Hematopoietic multipotent progenitor cell treated with erythropoietin and hydrocortisone succinate and interleukin-3 and kit ligand, for 8 days (in vitro differentiated cells): ENCODE measurements around the gene RFTN1.
A peak's percentile ranks its signal among the peaks of the same experiment; 100 is the strongest.

Experiments
- DNase-seq: peaks from one replicate; pipeline ENCODE4 v3.0.0-alpha.2; 2015

The RFTN1 gene, protein sequence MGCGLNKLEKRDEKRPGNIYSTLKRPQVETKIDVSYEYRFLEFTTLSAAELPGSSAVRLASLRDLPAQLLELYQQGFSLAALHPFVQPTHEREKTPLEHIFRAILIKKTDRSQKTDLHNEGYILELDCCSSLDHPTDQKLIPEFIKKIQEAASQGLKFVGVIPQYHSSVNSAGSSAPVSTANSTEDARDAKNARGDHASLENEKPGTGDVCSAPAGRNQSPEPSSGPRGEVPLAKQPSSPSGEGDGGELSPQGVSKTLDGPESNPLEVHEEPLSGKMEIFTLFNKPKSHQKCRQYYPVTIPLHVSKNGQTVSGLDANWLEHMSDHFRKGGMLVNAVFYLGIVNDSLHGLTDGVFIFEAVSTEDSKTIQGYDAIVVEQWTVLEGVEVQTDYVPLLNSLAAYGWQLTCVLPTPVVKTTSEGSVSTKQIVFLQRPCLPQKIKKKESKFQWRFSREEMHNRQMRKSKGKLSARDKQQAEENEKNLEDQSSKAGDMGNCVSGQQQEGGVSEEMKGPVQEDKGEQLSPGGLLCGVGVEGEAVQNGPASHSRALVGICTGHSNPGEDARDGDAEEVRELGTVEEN

DNA sequence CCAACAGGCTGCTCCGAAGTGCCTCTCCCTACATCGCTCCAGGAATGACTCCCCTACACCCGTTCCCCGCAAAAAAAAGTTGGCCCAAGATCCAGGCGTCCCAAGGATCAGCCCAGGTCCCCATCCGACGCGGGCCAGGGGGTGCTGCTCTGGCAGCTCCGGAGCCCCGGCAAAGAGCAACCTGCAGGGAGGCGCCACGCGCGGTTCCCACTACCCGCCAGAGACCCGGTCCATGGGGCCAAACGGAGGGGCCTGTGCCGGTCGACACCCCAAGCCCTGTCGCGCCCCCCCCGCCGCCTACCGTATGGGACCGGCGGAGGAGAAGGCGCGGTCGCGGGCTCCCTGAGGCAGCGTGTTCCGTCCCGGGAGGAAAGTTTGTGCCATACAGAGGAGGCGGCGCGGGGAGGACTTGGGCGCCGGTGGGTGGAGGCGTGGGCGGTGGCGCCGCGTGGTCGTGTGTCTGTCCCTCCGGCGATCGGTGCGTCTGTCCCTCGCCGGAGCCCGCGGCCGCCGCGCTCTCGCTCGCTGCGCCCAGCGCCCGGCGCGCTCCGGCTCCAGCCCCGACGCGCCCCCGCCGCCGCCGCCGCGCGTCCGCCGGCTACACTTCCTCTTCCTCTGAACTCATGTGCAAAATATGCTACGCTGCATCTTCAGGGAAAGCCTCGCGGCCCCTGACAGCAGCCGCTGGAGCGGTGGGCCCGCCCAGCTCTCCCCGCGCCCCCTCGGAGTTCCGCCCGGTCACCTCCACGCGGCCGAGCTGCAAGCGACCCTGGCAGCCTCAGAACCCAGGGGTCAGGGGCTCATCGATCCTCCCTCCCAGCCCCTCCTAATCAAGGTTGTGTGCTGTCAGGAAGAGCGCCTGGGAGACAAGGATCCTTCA, at the start of gene RFTN1:
Gene RFTN1 (minus strand): TSS at position 559 of the 880 bp plus-strand sequence. CDS start 19,830 bp downstream, outside the sequence.
- peak; percentile 40 for DNase-seq

DNA sequence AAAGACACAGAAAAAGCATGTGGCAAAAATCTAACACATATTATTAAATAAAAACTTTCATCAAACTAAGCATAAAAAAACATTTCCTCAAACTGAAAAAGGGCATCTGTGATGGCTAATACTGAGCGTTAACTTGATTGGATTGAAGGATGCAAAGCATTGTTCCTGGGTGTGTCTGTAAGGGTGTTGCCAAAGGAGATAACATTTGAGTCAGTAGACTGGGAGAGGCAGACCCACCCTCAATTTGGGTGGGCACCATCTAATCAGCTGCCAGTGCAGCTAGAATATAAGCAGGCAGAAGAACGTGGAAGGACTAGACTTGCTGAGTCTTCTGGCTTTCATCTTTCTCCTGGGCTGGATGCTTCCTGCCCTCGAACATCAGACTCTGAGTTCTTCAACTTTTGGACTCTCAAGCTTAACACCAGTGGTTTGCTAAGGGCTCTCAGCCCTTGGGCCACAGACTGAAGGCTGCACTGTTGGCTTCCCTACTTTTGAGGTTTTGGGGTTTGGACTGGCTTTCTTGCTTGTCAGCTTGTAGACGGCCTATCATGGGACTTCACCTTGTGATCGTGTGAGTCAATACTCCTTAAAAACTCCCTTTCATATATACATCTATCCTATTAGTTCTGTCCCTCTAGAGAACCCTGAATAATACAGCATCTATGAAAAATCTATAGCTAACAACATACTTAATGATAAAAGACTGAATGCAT, 46.3 kb upstream of the RFTN1 start:
- peak; percentile 60 for DNase-seq

DNA sequence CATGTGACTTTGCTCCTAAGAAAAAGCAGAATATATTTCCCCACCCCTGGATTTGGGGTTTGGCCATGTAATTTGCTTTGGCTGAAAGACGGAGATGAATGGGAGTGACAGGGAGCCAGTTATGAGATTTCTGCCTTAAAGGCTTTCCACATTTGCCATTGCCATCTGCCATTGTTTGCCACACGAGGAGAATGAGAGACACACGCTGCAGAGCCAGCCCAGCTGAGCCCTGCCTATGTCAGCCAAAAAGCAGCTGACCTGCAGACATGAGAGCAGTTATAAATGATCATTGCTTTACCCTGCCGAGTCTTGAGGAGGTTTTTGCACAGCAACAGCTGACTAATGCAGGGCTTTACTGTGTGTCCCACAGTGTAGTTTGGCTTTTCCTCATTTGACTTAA, 40.6 kb upstream of the RFTN1 start:
- DNase-seq, result no peak

DNA sequence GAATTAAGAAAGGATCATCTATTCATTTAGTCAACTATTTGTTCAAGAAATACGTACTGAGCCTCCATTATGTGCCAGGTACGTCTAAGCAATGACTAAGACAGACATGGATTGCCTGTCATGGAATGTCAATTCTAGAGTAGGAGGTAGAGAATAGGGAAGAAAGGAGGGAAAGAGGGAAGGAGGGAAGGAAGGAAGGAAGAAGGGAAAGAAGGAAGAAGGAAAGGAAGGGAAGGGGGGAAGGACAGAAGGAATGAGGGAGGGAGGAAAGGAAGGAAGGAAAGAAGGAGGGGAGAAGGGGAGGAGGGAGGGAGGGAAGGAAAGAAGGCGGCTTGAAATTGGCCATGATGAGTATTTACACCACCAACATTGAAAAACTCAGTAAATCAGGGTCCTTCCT, 39.3 kb upstream of the RFTN1 start:
- DNase-seq, result no peak

DNA sequence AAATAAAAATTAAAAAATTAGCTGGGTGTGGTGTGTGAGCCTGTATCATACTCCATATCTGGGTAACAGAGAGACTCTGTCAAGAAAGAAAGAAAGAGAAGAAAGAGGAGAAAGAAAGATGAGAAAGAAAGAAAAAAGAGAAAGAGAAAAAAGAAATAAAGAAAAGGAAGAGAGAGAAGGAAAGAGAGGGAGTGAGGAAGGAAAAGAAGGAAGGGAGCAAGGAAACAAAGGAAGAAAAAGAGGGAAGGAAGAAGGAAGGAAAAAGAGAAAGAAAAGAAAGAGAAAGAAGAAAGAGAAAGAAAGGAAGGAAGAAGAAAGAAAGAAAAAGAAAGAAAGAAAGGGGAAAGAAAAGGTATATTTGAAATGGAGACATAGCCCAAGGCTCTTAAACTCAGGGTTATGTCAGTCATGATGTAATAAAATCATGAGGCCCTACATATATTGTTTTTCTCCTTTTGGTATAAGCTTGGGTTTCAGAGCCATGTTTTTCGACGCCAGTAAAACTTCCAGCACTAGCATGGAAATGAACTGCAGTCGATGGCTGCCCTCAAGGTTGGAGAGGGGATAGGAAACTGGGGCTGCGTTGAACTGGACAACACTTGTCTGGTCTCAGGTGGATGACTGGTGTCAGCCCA, 38.0 kb upstream of the RFTN1 start:
- no peak for DNase-seq

DNA sequence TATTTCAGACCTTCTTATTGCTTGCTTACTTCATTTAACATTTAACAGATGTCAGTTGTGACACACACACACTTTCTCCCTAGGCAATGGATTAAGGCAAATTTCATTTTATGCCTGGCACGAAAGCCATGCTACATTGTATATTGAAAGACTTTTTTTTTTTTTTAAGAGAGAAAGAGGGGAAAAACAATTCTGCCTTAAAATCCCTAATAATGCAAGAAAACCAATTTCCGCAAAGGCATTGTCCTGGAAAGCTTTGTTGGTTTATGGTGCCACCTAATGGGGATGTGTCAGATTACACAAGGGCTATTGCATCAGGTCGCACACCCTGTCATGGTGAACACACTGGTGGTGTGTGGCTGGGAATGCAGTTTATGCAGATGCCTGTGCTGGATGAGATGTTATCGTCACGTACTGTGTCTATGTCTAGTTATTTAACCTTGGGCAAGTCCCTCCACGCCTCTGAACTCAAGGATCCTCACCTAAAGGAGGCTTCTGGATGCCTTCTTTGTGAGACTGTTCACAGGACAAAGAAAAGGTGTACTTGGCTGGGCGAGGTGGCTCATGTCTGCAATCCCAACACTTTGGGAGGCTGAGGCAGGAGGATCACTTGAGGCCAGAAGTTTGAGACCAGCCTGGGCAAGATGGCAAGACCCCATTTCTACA, 37.3 kb upstream of the RFTN1 start:
- peak; percentile 93 for DNase-seq

DNA sequence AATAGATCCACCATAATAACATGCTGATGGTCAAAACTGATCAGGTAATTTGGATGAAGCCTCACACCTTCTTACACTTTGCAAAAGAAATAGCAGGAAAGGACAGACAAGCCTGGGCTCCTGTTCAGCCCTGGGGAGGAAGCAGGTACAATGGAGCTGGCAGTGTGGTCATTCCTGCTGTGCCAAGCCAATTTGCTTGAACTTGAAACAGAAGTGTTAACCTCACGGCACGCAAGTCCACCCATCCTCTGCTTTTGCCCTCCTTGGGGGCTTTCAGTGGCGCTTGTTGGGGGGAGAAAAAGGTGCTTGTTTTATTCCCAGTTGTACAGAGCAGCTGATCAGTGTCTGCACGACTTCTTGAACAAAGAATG, 36.8 kb upstream of the RFTN1 start:
- DNase-seq, result no peak

DNA sequence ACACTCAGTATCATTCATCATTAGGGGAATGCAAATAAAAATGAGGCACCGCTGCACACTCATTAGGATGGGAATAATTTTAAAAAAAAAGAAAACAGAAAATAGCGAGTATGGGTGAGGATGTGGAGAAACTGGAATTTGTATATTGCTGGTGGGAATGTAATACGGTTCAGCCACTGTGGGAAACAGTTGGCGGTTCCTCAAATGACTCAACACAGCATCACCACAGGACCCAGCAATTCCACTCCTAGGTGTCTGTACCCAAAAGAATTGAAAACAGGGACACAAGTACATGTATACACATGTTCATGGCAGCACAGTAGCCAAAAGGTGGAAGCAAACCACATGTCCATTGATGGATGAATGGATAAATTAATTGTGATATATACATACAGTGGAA, 35.2 kb upstream of the RFTN1 start:
- no peak for DNase-seq

DNA sequence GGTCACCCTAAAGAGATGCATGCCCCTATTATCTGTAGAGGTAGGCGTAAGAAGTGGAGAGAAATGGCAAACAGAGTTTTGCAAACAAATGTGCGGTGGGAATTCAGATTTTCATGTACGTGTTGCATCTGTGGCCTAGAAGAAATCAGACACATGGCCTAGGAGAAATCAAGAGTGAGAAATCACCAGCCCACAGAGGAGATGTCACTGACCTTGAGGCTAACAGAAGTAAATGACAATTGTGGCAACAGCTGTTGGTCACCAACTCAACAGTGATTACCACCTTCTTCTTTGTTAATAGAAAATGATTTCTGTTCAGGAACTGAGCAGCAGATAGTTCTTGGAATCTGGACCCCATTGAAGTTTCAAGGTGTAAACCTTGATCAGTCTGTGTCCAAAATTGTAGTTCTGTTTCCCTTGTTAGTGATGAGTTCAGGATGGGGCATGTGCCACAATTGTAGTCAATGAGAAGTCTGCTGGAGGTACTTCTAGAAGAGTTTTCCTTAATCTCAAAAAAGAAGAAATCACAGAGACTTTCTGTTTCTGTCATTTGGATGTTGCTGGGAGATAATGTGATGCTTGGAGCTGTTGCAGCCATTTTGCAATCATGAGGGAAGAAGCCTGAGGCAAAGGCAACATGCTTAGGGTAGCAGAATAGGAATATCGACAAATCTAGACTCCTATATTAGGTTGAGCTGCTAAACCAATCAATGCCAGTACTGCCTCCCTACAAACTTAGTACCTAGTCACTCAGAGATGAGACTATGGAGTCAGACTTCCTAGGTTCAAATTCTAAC, 34.3 kb upstream of the RFTN1 start:
- no peak for DNase-seq

DNA sequence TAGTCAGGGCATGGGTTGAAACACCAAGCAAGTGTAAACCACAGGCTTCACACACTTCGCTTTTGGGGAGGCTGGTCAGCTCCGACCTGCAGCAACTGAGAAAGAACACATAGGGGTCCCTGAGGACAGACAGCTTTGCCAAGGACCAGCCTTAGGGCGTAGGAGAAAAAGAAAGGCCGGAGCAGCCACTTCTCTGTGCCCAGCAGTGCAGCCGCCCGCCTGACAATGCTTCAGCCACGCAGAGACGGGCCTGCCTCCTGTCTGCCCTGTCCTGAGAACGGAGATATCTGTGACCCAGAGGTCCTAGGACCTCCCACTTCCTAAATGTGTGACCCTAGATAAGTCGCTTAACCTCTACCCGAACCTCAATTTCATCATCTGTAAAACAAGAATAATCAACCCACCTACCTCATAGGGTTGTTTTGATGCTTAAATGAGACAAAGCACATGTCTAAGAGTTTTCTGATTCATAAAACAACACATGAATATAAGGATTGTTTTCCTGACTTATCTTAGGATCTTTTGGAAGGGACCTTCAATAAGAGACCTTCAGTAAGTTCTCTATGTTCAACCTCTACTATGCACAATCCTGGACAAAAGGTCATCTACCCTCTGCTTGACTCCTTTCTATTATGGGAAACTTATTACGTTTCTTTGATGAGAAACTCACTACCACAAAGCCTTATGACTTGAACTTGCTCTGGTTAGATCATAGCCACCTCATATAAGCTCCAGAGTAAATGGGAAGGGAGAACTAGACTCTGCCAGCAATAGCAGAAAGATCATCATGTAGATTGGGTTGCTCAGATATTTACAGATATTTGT, 32.9 kb upstream of the RFTN1 start:
- DNase-seq, result peak; percentile 89

DNA sequence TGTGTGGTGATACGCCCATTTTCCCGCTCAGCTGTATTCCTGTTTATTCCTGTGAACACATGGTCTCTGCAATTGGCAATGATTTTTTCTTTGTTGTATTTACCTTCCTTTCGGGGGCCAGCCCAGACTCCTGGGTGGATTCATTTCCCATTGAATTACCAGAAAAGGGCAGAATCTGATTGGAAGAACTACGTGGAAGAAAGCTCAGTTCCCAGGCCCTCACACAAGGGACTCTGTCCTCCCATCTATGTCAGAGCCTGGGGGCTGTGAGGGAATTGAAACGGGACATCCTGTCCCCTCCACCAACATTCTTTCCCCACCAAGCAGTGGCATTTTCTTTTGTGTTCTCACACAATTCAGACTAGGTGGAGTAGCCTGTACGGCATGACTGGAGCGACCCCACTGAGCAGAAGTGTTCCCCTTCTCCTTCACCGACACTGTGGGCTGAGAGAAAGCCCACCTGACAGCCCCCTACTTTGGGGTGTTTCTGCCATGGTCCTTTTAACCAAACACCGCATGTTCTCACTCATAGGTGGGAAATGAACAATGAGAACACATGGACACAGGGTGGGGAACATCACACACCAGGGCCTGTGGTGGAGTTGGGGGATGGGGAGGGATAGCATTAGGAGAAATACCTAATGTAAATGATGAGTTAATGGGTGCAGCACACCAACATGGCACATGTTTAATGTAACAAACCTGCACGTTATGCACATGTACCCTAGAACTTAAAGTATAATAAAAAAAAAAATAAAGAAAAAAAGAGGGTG, 32.1 kb upstream of the RFTN1 start:
- DNase-seq, result no peak

DNA sequence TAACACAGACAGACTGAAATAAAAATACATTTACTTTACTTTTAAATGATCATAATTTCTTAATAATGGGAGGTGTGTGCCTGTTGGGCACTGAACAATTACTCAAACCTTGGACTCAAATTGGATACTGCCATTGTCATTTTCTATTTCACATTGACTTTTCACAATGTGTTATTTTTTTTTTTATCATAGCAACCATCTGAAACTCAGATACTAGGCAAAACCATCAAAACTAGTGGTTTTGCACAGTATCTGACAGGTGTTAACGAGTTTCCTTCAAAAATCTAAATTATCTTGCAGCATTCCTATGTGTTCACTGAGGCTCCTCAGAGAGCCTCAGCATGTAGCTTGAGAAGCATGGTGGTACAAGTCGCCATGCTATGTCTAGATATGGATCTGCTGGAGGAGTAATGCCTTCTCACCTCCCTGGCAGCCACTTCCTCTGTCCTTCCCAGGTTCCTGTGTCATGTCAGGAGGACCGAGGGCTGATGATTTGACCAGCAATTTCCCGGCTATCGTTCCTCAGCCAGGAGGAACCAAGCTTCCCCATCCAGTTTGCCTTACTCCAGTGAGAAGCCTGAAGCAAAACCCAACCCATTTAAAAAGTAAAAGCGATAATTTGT, 29.9 kb upstream of the RFTN1 start:
- no peak for DNase-seq

DNA sequence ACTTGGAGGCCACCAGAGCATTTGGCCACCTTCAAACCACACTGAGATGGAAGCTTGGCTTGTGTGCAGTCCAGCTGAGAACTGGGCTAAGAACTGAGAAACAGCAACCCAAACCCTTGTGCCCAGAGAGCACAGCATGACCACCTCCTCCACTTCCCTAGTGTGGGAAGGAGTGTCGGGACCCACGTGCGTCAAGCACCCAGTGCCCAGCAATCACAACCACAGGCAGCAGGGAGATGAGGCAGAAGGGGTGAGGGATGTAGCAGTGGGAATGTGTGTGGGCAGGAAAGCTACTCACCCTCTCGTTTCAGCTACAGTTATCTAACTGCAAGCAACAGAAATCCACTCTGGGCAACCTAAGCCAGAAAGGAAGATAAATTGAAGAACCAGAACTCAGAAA, 25.0 kb upstream of the RFTN1 start:
- no peak for DNase-seq

DNA sequence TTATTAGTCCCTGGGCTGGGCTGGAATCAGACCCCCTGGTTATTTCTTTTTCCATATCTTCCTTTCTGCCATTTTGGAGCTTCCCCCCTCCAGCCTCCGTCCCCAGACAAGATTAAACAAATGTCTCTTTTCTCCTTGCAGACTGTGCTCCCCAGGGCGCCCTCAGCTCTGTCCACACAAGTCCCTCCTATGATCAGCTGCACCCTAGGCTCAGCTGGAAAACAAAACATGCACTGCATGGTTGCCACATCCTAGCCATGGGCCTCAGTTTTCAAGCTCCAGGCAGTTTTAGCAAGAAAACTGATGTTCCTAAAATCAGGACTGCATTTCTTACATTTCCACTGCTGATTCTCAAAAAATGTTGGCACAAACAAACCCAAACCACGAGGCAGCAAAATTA, 23.5 kb upstream of the RFTN1 start:
- no peak for DNase-seq

DNA sequence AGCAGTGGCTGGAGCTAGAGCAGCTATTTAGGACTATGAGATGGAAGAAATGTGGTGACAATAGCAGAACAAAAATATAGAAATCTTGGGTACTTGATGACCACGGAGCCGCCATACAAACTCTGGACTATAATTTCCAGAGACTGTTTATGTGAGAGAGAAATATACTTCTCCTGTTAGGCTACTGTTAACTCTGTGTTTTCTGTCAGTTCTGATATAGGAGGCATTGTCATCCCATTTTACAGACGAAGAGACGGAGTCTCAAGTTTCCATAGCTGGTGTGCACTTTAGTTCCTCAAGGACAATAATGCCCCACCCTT, 22.8 kb upstream of the RFTN1 start:
- no peak for DNase-seq

DNA sequence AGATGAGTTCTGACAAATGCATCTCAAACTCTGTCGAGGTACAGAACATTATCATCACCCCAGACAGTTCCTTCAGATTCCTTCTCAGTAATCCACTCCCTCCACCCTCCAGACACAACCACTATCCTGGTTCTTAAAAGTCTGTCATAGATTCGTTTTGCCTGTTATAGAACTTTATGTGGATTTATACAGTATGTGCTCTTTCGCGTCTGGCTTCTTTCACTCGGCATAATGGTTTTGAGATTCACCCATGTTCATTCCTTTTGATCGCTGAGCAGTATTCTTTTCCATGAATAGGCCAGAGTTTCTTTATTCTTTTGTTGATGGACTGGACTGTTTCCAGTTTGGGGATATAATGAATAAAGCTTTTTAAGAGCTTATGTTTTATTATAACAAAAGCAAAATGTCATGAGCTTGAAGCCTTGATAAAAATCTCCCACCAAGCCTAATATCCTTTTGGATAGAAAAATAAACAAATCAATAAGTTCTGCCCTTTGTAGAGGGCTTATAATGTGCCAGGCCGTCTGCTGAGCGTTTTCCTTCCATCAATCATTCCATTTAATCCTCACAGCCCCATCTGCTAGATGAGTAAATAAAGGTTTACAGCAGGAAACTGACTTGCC, 21.3 kb upstream of the RFTN1 start:
- no peak for DNase-seq

DNA sequence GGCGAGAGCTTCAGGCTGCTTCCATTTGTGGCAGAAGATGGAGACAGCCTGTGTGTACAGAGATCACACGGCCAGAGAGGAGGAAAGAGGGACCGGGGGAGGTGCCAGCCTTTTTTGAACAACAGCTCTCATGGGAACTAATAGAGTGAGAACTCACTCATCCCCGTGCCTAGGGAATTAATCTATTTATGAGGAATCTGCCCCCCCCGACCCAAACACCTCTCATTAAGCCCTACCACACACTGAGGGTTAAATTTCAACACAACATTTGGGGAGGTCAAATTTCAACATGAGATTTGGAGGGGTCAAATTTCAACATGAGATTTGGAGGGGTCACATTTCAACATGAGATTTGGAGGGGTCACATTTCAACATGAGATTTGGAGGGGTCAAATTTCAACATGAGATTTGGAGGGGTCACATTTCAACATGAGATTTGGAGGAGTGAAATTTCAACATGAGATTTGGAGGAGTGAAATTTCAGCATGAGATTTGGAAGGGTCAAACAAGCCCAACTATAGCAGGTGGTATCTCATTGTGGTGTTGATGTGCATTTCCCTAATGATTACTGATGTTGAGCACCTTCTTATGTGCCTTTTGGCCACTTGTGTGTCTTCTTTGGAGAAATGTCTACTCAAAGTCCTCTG, 20.6 kb upstream of the RFTN1 start:
- no peak for DNase-seq

DNA sequence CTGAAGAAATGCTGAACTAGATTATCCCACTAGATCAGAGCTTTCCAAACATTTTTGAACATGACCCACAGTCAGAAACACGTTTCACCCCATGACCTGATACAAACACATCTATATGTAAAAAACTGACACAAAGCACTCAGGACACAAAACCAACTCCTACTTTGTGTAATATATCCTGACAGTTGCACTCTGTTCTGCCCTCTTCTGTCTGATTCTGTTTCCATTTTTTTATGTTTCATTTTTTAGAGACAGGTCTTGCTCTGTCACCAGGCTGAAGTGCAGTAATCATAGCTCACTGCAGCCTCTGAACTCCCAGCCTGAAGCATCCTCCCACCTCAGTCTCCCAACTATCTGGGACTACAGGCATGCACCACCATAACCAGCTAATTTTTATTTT, 15.8 kb upstream of the RFTN1 start:
- no peak for DNase-seq
